Measurements from ENCODE around the gene GJB1.
"Not testable (repeated sequence)": the region's sequence is repeated elsewhere in the genome, so short reads cannot be mapped to it uniquely, and the experiment has no call there.

The GJB1 gene

GRCh38 chrX:71222929-71223328 is at the start of gene GJB1:
Gene GJB1, plus strand, starts transcription at chrX:71223224. Its CDS starts 484 bp downstream, at chrX:71223708.
- TF ChIP-seq CTCF (IDR thresholded peaks at IDR 0.05; ENCODE audit: low read depth, low read length, missing control alignments), result no peak
- DNase-seq (ENCODE audit: low read depth), result no peak
- no peak within 1 kb of the TSS for H3K4me3 ChIP-seq (ENCODE audit: low read depth, low read length)

GRCh38 chrX:71173440-71173839 is 49.6 kb upstream of the GJB1 start:
- no peak overlapping the region for H3K4me3 ChIP-seq (ENCODE audit: low read depth, low read length)
- no peak for DNase-seq (ENCODE audit: low read depth)
- no peak for TF ChIP-seq CTCF (IDR thresholded peaks at IDR 0.05; ENCODE audit: low read depth, low read length, missing control alignments)

- no peak for TF ChIP-seq CTCF (IDR thresholded peaks at IDR 0.05; ENCODE audit: low read depth, low read length, missing control alignments)
- H3K4me3 ChIP-seq (ENCODE audit: low read depth, low read length), result no peak overlapping the region
- no peak for DNase-seq (ENCODE audit: low read depth)
Measured at GRCh38 chrX:71174795-71175194, 48.2 kb upstream of the GJB1 start.

GRCh38 chrX:71175531-71175930 is 47.5 kb upstream of the GJB1 start:
- no peak for TF ChIP-seq CTCF (IDR thresholded peaks at IDR 0.05; ENCODE audit: low read depth, low read length, missing control alignments)
- no peak overlapping the region for H3K4me3 ChIP-seq (ENCODE audit: low read depth, low read length)
- DNase-seq (ENCODE audit: low read depth), result no peak

GRCh38 chrX:71177327-71177726 is 45.7 kb upstream of the GJB1 start:
- no peak for TF ChIP-seq CTCF (IDR thresholded peaks at IDR 0.05; ENCODE audit: low read depth, low read length, missing control alignments)
- no peak for DNase-seq (ENCODE audit: low read depth)
- H3K4me3 ChIP-seq (ENCODE audit: low read depth, low read length), result no peak overlapping the region

- TF ChIP-seq CTCF (IDR thresholded peaks at IDR 0.05; ENCODE audit: low read depth, low read length, missing control alignments), result peak; percentile 62
- no peak for DNase-seq (ENCODE audit: low read depth)
- no peak overlapping the region for H3K4me3 ChIP-seq (ENCODE audit: low read depth, low read length)
Measured at GRCh38 chrX:71178908-71179307, 44.1 kb upstream of the GJB1 start.

GRCh38 chrX:71180579-71181265 is 42.3 kb upstream of the GJB1 start:
- H3K4me3 ChIP-seq (ENCODE audit: low read depth, low read length); DNase-seq (ENCODE audit: low read depth): not testable (repeated sequence)
